Small intestine (tissue), 7 donors: Measurements from ENCODE around the gene ANKFY1. TPM values are rescaled to one million over a fixed set of nuclear protein-coding genes. Genes with fewer than 3 reads are reported as not detected.
"Not testable (repeated sequence)": the region's sequence is repeated elsewhere in the genome, so short reads cannot be mapped to it uniquely, and the experiment has no call there.

ENCODE experiments used
- DNase-seq, 2 donors: peaks; one replicate each; pipeline versions ENCODE4 v3.0.0 to v3.0.0-alpha.2; 2013
- FAIRE-seq: peaks from 2 replicates; lab custom pipeline; 2012; peaks lifted over from hg19 to GRCh38; lab: Jason Lieb, UNC
- H3K27ac ChIP-seq, 3 donors: one replicate each; pipeline ENCODE4 v1.5.1; 2013; ENCODE audit warnings: low read length in 2 of 3, mild to moderate bottlenecking in 2 of 3, control low read depth in 1 of 3, inconsistent platforms in 1 of 3, low read depth in 1 of 3, moderate library complexity in 1 of 3
- H3K27me3 ChIP-seq, 3 donors: one replicate each; pipeline ENCODE4 v1.6.1; 2013; ENCODE audit warnings: low read length in 3 of 3, inconsistent platforms in 1 of 3; ENCODE audit not compliant: control insufficient read depth in 3 of 3, insufficient read depth in 3 of 3
- H3K36me3 ChIP-seq, 3 donors: one replicate each; pipeline ENCODE4 v1.6.1; 2013; ENCODE audit warnings: low read length in 3 of 3, inconsistent platforms in 1 of 3, low read depth in 1 of 3, mild to moderate bottlenecking in 1 of 3, moderate library complexity in 1 of 3; ENCODE audit not compliant: control insufficient read depth in 3 of 3, insufficient read depth in 2 of 3
- H3K4me1 ChIP-seq, 3 donors: one replicate each; pipeline ENCODE4 v1.6.1; 2013; ENCODE audit warnings: low read length in 2 of 3, inconsistent platforms in 1 of 3, low read depth in 1 of 3, mild to moderate bottlenecking in 1 of 3, moderate library complexity in 1 of 3; ENCODE audit not compliant: control insufficient read depth in 3 of 3, insufficient read depth in 2 of 3
- H3K4me3 ChIP-seq, 3 donors: one replicate each; pipeline ENCODE4 v1.5.1; 2013; ENCODE audit warnings: low read length in 3 of 3, control low read depth in 1 of 3, inconsistent platforms in 1 of 3, low read depth in 1 of 3, mild to moderate bottlenecking in 1 of 3, moderate library complexity in 1 of 3
- H3K9me3 ChIP-seq, 2 donors: one replicate each; pipeline ENCODE4 v1.6.1; 2013; ENCODE audit warnings: low read depth in 1 of 2, low read length in 1 of 2; ENCODE audit not compliant: control insufficient read depth in 2 of 2, insufficient read depth in 1 of 2
- WGBS, 3 donors: extraction: QIAGEN DNeasy Blood & Tissue Kit; methylation state at CpG; one replicate each; pipeline ENCODE4 v1.1.7; 2013; 5-methylcytosine and 5-hydroxymethylcytosine counted together
- polyA plus RNA-seq, 4 donors: library from polyadenylated mRNA; stranded (reverse) in 3 of 4; unstranded in 1 of 4; fragments of 200-250 nt in 3 of 4; fragments of 120-200 nt in 1 of 4; gene quantifications; one replicate each; pipeline versions ENCODE4 v1.2.1 to v1.2.3, GENCODE V29; 2013
- donor health status: healthy with polysubstance abuse.
- donor health status: control.
- donor health status: control.
- donor health status: Bipolar disorder and iron deficiency.
- donor health status: healthy.

Gene ANKFY1
- polyA plus RNA-seq, 4 donors = 5.7 to 32.8 (median 11.7) TPM

- Histone ChIP-seq H3K27me3 (no peaks in the 10 kb centered on the region), H3K27ac (peak overlapping the region in 1 of 3 donors; percentile 44), H3K4me3 (no peak overlapping the region), H3K9me3 (no peaks in the 10 kb centered on the region), H3K36me3 (peaks cover 13 to 53% (median 15%) of the 10 kb centered on the region in 3 donors), H3K4me1 (no peaks in the 10 kb centered on the region)
- 57 to 83% (median 75%) methylated on average over 6 of the region's 6 CpGs for WGBS, 3 donors
- FAIRE-seq (no peak), DNase-seq (peak in 1 of 2 donors; percentile 29)
Observed at GRCh38 chr17:4204710-4205173, 59.0 kb downstream of the ANKFY1 start.

GRCh38 chr17:4204190-4204589, 59.6 kb downstream of the ANKFY1 start:
- H3K27me3 ChIP-seq = no peaks in the 10 kb centered on the region
- no peaks in the 10 kb centered on the region for H3K9me3 ChIP-seq
- DNase-seq = no peak
- WGBS, 3 donors = 75 to 86% (median 83%) methylated on average over 6 of the region's 6 CpGs
- no peak overlapping the region for H3K4me3 ChIP-seq
- H3K36me3 ChIP-seq = peaks cover 13 to 49% (median 15%) of the 10 kb centered on the region in 3 donors
- H3K4me1 ChIP-seq = no peaks in the 10 kb centered on the region
- H3K27ac ChIP-seq = peak overlapping the region in 1 of 3 donors; percentile 44
- FAIRE-seq = no peak

GRCh38 chr17:4201226-4201625, 62.6 kb downstream of the ANKFY1 start:
- WGBS, 3 donors = 96 to 100% (median 97%) methylated on average over 4 of the region's 4 CpGs
- no peaks in the 10 kb centered on the region for H3K4me1 ChIP-seq
- H3K4me3 ChIP-seq = no peak overlapping the region
- peaks cover 10 to 49% (median 18%) of the 10 kb centered on the region in 3 donors for H3K36me3 ChIP-seq
- FAIRE-seq (no peak), DNase-seq (no peak)
- H3K27me3 ChIP-seq = no peaks in the 10 kb centered on the region
- no peaks in the 10 kb centered on the region for H3K9me3 ChIP-seq
- no peak overlapping the region for H3K27ac ChIP-seq

- Histone ChIP-seq H3K4me3 (no peak overlapping the region), H3K9me3 (no peaks in the 10 kb centered on the region), H3K27ac (no peak overlapping the region), H3K27me3 (no peaks in the 10 kb centered on the region), H3K4me1 (no peaks in the 10 kb centered on the region), H3K36me3 (peaks cover 7 to 48% (median 16%) of the 10 kb centered on the region in 3 donors)
- FAIRE-seq = no peak
- WGBS, 3 donors = 62 to 63% (median 63%) methylated on average over 9 of the region's 9 CpGs
- peak; percentile 29 to 32 for DNase-seq
Observed at GRCh38 chr17:4199818-4200402, 63.9 kb downstream of the ANKFY1 start.

GRCh38 chr17:4198995-4199394, 64.8 kb downstream of the ANKFY1 start:
- FAIRE-seq (no peak), DNase-seq (no peak)
- Histone ChIP-seq H3K27ac (no peak overlapping the region), H3K36me3 (peaks cover 6 to 49% (median 19%) of the 10 kb centered on the region in 3 donors), H3K4me1 (no peaks in the 10 kb centered on the region), H3K27me3 (no peaks in the 10 kb centered on the region), H3K9me3 (no peaks in the 10 kb centered on the region), H3K4me3 (no peak overlapping the region)
- WGBS, 3 donors = 84 to 97% (median 88%) methylated on average over 7 of the region's 7 CpGs

- Histone ChIP-seq H3K36me3 (peaks cover 6 to 54% (median 17%) of the 10 kb centered on the region in 3 donors), H3K9me3 (no peaks in the 10 kb centered on the region)
- no peak for DNase-seq
Observed at GRCh38 chr17:4195306-4195705, 68.5 kb downstream of the ANKFY1 start.

GRCh38 chr17:4194796-4195195, 69.0 kb downstream of the ANKFY1 start:
- 92 to 96% (median 93%) methylated on average over 15 of the region's 15 CpGs for WGBS, 3 donors
- Histone ChIP-seq H3K27me3 (no peaks in the 10 kb centered on the region), H3K36me3 (peaks cover 5 to 55% (median 17%) of the 10 kb centered on the region in 3 donors), H3K4me1 (no peaks in the 10 kb centered on the region), H3K9me3 (no peaks in the 10 kb centered on the region), H3K4me3 (no peak overlapping the region), H3K27ac (no peak overlapping the region)
- FAIRE-seq (no peak), DNase-seq (no peak)

More at GRCh38 chr17:4195306-4195705, 68.5 kb downstream of the ANKFY1 start:
- FAIRE-seq = no peak
- no peak overlapping the region for H3K4me3 ChIP-seq
- H3K4me1 ChIP-seq = no peaks in the 10 kb centered on the region
- H3K27me3 ChIP-seq = no peaks in the 10 kb centered on the region
- 92 to 94% (median 93%) methylated on average over 10 of the region's 10 CpGs for WGBS, 3 donors
- no peak overlapping the region for H3K27ac ChIP-seq

- FAIRE-seq = not testable (repeated sequence)
Observed at GRCh38 chr17:4190791-4191190, 73.0 kb downstream of the ANKFY1 start.

More at GRCh38 chr17:4190791-4191190, 73.0 kb downstream of the ANKFY1 start:
- H3K4me1 ChIP-seq, H3K4me3 ChIP-seq, H3K27me3 ChIP-seq, DNase-seq, H3K27ac ChIP-seq, H3K9me3 ChIP-seq: not testable (repeated sequence)
- 87 to 96% (median 89%) methylated on average over 7 of the region's 7 CpGs for WGBS, 3 donors
- peaks cover 6 to 62% (median 22%) of the 10 kb centered on the region in 3 donors for H3K36me3 ChIP-seq
